HepG2 (cell line): ENCODE data around the gene SRSF7. TPM values are rescaled to one million over a fixed set of nuclear protein-coding genes. Genes with fewer than 3 reads are reported as not detected.
"Not testable (repeated sequence)": the region's sequence is repeated elsewhere in the genome, so short reads cannot be mapped to it uniquely, and the experiment has no call there.

ENCODE experiments used
- ATAC-seq: fragments of 200-7000 bp; cut with Tn5 transposase; 3 replicates; pipeline ENCODE4 v1.9.1; 2020; ENCODE audit warnings: mild to moderate bottlenecking, moderate library complexity
- BruUV-seq: library from RNA; stranded (reverse); fragments of 400-500 nt; replicated peaks from 2 replicates; lab custom pipeline; 2021; lab: Mats Ljungman, UMichigan
- CTCF ChIA-PET: fragments of 300-600 bp; formaldehyde crosslinking; extraction: SDS; loops from one replicate; lab custom pipeline; 2021; ENCODE audit warnings: low total read pairs, inconsistent platforms, low intra/inter-chr PET ratio; lab: Yijun Ruan, JAX
- POLR2A ChIA-PET: fragments of 350-600 bp; sonication (Branson Sonifier 250); formaldehyde crosslinking; loops from one replicate; lab custom pipeline; 2020; ENCODE audit warnings: antibody characterized with exemption, inconsistent platforms; lab: Yijun Ruan, JAX
- DNase-seq: peaks from one replicate; pipeline ENCODE4 v3.0.0-alpha.2; 2015; ENCODE audit warnings: low spot score
- FAIRE-seq: peaks from 3 replicates; lab custom pipeline; 2011; peaks lifted over from hg19 to GRCh38; lab: Jason Lieb, UNC
- H2AFZ ChIP-seq: one replicate; pipeline ENCODE4 v1.6.1; 2011; ENCODE audit warnings: low read length, inconsistent platforms
- H3K27ac ChIP-seq: fragments of 300-600 bp; 3 replicates; pipeline ENCODE4 v1.8.0; 2011; ENCODE audit warnings: mixed run types, mild to moderate bottlenecking, mixed read lengths, low read length, inconsistent platforms; ENCODE audit not compliant: insufficient read depth; ENCODE audit errors: extremely low read length
- H3K27me3 ChIP-seq, 2 experiments: fragments of 200-600 bp in 1 of 2; 2 replicates in 1 of 2; 3 replicates in 1 of 2; pipeline versions ENCODE4 v1.6.0 to v1.8.0; 2011; ENCODE audit warnings: low read length in 2 of 2, mild to moderate bottlenecking in 2 of 2, moderate library complexity in 2 of 2, inconsistent platforms in 1 of 2; ENCODE audit not compliant: insufficient read depth in 2 of 2, control insufficient read depth in 1 of 2
- H3K36me3 ChIP-seq, 2 experiments: fragments of 200-600 bp in 1 of 2; replicated peaks in 1 of 2; 2 replicates in 1 of 2; 3 replicates in 1 of 2; pipeline versions ENCODE4 v1.5.1 to v1.8.0; 2011; ENCODE audit warnings: low read length in 2 of 2, inconsistent platforms in 1 of 2; ENCODE audit not compliant: insufficient read depth in 2 of 2, control insufficient read depth in 1 of 2
- H3K4me1 ChIP-seq: 2 replicates; pipeline ENCODE4 v1.5.1; 2012; ENCODE audit warnings: low read length, inconsistent platforms; ENCODE audit not compliant: insufficient read depth
- H3K4me2 ChIP-seq: 2 replicates; pipeline ENCODE4 v1.6.0; 2011; ENCODE audit warnings: low read depth, low read length, inconsistent platforms
- H3K4me3 ChIP-seq, 3 experiments: fragments of 200-600 bp in 1 of 3; sonication (generic), shearing (Covaris generic) in 1 of 3; replicated peaks in 1 of 3; 2 replicates each; pipeline ENCODE4 v1.5.1; 2011 to 2016; ENCODE audit warnings: low read length in 3 of 3, inconsistent platforms in 2 of 3, low read depth in 2 of 3, mild to moderate bottlenecking in 2 of 3, control low read depth in 1 of 3, mixed read lengths in 1 of 3; ENCODE audit not compliant: insufficient read depth in 1 of 3
- H3K79me2 ChIP-seq: one replicate; pipeline ENCODE4 v1.6.1; 2011; ENCODE audit warnings: low read length, inconsistent platforms; ENCODE audit not compliant: insufficient read depth
- H3K9ac ChIP-seq: 2 replicates; pipeline ENCODE4 v1.6.0; 2011; ENCODE audit warnings: mild to moderate bottlenecking, low read depth, low read length, inconsistent platforms; ENCODE audit not compliant: insufficient read depth
- H3K9me3 ChIP-seq: 2 replicates; pipeline ENCODE4 v1.5.1; 2012; ENCODE audit warnings: mild to moderate bottlenecking, low read length
- H4K20me1 ChIP-seq: 2 replicates; pipeline ENCODE4 v1.6.0; 2011; ENCODE audit warnings: inconsistent platforms, mild to moderate bottlenecking, low read length, moderate library complexity; ENCODE audit not compliant: insufficient read depth
- JUNB ChIP-seq: sonication (generic); formaldehyde crosslinking; IDR thresholded peaks from 2 replicates; pipeline ENCODE4 v1.8.0; 2022; ENCODE audit warnings: missing genetic modification reagents, mild to moderate bottlenecking, borderline replicate concordance
- RBM22 ChIP-seq: fragments of 200-400 bp; formaldehyde crosslinking; optimal IDR thresholded peaks from 2 replicates; pipeline ENCODE3; 2017; ENCODE audit warnings: mild to moderate bottlenecking, low read length, moderate library complexity
- WGBS: methylation state at CpG from one replicate; pipeline ENCODE4 v1.1.6; 2017; ENCODE audit warnings: low lambda C conversion rate; 5-methylcytosine and 5-hydroxymethylcytosine counted together
- in situ Hi-C: cut with HindIII; loops from 2 replicates; pipeline ENCODE4 v1.10.0; 2017; ENCODE audit warnings: low pct_unique_long_range_greater_than_20kb; ENCODE audit not compliant: extremely low pct_ligation_motif_present
- intact Hi-C: fragments of 100-400 bp; cut with micrococcal nuclease; formaldehyde crosslinking; loops from one replicate; pipeline ENCODE4 v1.10.0; 2022; ENCODE audit not compliant: unreplicated experiment
- polyA plus RNA-seq, 8 experiments: library from polyadenylated mRNA; depleted of rRNA in 3 of 8; stranded (reverse) in 7 of 8; unstranded in 1 of 8; fragments of >200 nt; fragmentation: Illumina TruSeq in 4 of 8; extraction: Trizol in 4 of 8; gene quantifications; 2 replicates each; pipeline versions ENCODE4 v1.2.1 to v1.2.3, GENCODE V29; 2011 to 2016; ENCODE audit warnings: low read depth in 4 of 8, missing spikeins in 1 of 8, mixed read lengths in 1 of 8; ENCODE audit not compliant: insufficient read depth in 1 of 8
- total RNA-seq, 5 experiments: library from RNA; depleted of rRNA; stranded (reverse); fragments of >200 nt; fragmentation: Illumina TruSeq; extraction: Trizol; gene quantifications; 2 replicates each; pipeline ENCODE4 v1.2.3, GENCODE V29; 2016; ENCODE audit warnings: low read depth in 1 of 5
- TF ChIP-seq, protein P1 (sequence below): sonication (generic); formaldehyde crosslinking; IDR thresholded peaks from 2 replicates; pipeline ENCODE4 v1.4.0; 2020; ENCODE audit warnings: missing genetic modification reagents

Gene SRSF7
- total and polyA plus RNA-seq, 2 of the 13 experiments (the other 11 are each of a cell fraction or from before 2014, with no cell fraction given), result 172 to 275 TPM

DNA sequence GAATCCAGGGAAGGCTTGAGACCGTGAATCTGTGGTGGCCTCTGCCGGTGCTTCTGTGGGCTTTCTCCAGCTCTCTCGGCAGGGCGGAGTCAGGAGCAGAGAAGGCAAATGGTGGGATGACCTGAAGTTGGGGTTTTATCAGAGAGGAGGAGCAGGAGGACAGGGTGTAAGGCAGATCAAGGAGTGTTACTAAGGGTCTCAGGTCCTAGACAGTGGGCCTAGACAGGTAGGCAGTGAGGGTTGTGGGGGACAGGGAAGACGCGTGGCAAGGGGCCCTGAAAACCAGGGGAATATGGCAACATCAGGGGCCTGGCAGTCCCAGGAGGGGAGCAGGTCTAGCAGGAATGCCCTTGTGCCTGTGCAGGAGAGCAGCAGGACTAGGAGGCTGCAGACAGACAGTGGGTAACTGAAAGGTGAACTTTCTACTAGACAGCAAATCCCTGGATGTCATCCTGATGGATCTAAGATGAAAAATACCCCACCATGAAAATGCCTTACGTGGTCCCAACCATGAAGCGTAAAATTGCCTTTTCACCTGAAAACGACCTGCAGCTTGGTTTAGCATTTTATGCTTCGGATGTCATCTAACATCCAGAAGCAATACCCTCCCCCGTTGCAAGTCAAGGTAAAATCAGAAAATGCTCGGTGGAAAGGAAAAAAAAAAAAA is 42.1 kb downstream of the SRSF7 start:
- POLR2A ChIA-PET, result interaction anchor here (0.7 kb wide), 1 partner anchor 107 kb away, joined by 3 read pairs; no protein-coding TSS in a partner anchor
- Histone ChIP-seq H3K9me3 (no peaks in the 10 kb centered on the region), H3K4me3 (no peak overlapping the region), H3K4me2 (no peak overlapping the region), H3K4me1 (no peaks in the 10 kb centered on the region), H3K79me2 (peaks cover 12% of the 10 kb centered on the region), H3K27ac (no peak overlapping the region), H4K20me1 (no peaks in the 10 kb centered on the region), H3K36me3 (peaks cover 20 to 80% of the 10 kb centered on the region in 2 experiments), H3K27me3 (no peaks in the 10 kb centered on the region), H2AFZ (no peak overlapping the region), H3K9ac (no peak overlapping the region)
- TF ChIP-seq JUNB (CRISPR knock-in tag), result no peak
- TF ChIP-seq, protein P1, sequence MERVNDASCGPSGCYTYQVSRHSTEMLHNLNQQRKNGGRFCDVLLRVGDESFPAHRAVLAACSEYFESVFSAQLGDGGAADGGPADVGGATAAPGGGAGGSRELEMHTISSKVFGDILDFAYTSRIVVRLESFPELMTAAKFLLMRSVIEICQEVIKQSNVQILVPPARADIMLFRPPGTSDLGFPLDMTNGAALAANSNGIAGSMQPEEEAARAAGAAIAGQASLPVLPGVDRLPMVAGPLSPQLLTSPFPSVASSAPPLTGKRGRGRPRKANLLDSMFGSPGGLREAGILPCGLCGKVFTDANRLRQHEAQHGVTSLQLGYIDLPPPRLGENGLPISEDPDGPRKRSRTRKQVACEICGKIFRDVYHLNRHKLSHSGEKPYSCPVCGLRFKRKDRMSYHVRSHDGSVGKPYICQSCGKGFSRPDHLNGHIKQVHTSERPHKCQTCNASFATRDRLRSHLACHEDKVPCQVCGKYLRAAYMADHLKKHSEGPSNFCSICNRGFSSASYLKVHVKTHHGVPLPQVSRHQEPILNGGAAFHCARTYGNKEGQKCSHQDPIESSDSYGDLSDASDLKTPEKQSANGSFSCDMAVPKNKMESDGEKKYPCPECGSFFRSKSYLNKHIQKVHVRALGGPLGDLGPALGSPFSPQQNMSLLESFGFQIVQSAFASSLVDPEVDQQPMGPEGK (CRISPR knock-in tag), result no peak
- peak; percentile 23 for TF ChIP-seq RBM22
- intact Hi-C loops, result no loop called here
- no peak for FAIRE-seq
- no peak; the same call in 2 of the 3 replicates for ATAC-seq
- no TSS peak for BruUV-seq
- DNase-seq, result no peak
- CTCF ChIA-PET, result no interaction called here
- in situ Hi-C loops, result no loop called here
- WGBS, result 86% methylated on average over 12 of the region's 12 CpGs

DNA sequence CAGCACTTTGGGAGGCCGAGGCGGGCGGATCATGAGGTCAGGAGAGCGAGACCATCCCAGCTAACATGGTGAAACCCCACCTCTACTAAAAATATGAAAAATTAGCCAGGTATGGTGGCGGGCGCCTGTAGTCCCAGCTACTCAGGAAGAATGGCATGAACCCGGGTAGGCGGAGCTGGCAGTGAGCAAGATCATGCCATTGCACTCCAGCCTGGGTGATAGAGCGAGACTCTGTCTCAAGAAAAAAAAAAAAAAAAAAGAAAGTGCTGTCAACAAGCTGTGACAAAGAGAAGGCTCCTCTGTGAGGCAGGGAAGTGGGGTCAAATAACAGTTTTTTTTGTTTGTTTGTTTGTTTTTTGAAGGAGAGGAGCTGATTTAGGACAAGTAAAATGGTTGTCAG is 42.7 kb downstream of the SRSF7 start:
- H4K20me1 ChIP-seq, ATAC-seq, CTCF ChIA-PET, H3K27me3 ChIP-seq, H2AFZ ChIP-seq, BruUV-seq, H3K4me3 ChIP-seq, intact Hi-C loops, H3K9ac ChIP-seq, FAIRE-seq, H3K9me3 ChIP-seq, H3K4me2 ChIP-seq, DNase-seq, in situ Hi-C loops, H3K27ac ChIP-seq, H3K4me1 ChIP-seq: not testable (repeated sequence)
- WGBS, result 93% methylated on average over 9 of the region's 9 CpGs
- POLR2A ChIA-PET, result interaction anchor here (0.7 kb wide), 1 partner anchor 107 kb away, joined by 3 read pairs; no protein-coding TSS in a partner anchor
- Histone ChIP-seq H3K79me2 (peaks cover 12% of the 10 kb centered on the region), H3K36me3 (peaks cover 20 to 79% of the 10 kb centered on the region in 2 experiments)
